IPS DF 4.7 (cell line): ENCODE data around the gene COMMD4.
"Not testable (repeated sequence)": the region's sequence is repeated elsewhere in the genome, so short reads cannot be mapped to it uniquely, and the experiment has no call there.

Source experiments
- DNase-seq: peaks from one replicate; pipeline ENCODE4 v3.0.0-alpha.2; 2013; ENCODE audit warnings: low spot score; ENCODE audit errors: extremely low read depth

The COMMD4 gene

GRCh38 chr15:75332093-75332492 lies 3.8 kb upstream of the COMMD4 start:
- not testable (repeated sequence) for DNase-seq

- not testable (repeated sequence) for DNase-seq
Observed at GRCh38 chr15:75333654-75334419, 2.0 kb upstream of the COMMD4 start.

- DNase-seq: no peak
Observed at GRCh38 chr15:75335313-75335704, 554 bp upstream of the COMMD4 start.

GRCh38 chr15:75338661-75339240 lies 2.9 kb downstream of the COMMD4 start:
- no peak for DNase-seq

- no peak for DNase-seq
Observed at GRCh38 chr15:75339531-75340240, 3.8 kb downstream of the COMMD4 start.

GRCh38 chr15:75342221-75342620 lies 6.4 kb downstream of the COMMD4 start:
- no peak for DNase-seq

- DNase-seq: not testable (repeated sequence)
Observed at GRCh38 chr15:75343953-75344352, 8.1 kb downstream of the COMMD4 start.

GRCh38 chr15:75346796-75347221 lies 10.9 kb downstream of the COMMD4 start, which contains the start of gene NEIL1:
NEIL1 (plus strand) TSS chr15:75347039; CDS start chr15:75348906, 1,867 bp downstream.
- no peak for DNase-seq

GRCh38 chr15:75347222-75348033 lies 11.6 kb downstream of the COMMD4 start:
- no peak for DNase-seq

- no peak for DNase-seq
Observed at GRCh38 chr15:75348034-75348561, 12.2 kb downstream of the COMMD4 start.

GRCh38 chr15:75348562-75349350 lies 12.9 kb downstream of the COMMD4 start:
- no peak for DNase-seq

- not testable (repeated sequence) for DNase-seq
Observed at GRCh38 chr15:75349351-75349669, 13.4 kb downstream of the COMMD4 start.

GRCh38 chr15:75349851-75350588 lies 14.2 kb downstream of the COMMD4 start:
- no peak for DNase-seq

GRCh38 chr15:75350601-75351361 lies 14.9 kb downstream of the COMMD4 start:
- no peak for DNase-seq

GRCh38 chr15:75352186-75353080 lies 16.6 kb downstream of the COMMD4 start:
- no peak for DNase-seq

GRCh38 chr15:75353604-75354003 lies 17.7 kb downstream of the COMMD4 start:
- no peak for DNase-seq

GRCh38 chr15:75354454-75354853 lies 18.6 kb downstream of the COMMD4 start:
- DNase-seq: no peak

- DNase-seq: no peak
Observed at GRCh38 chr15:75355369-75355768, 19.5 kb downstream of the COMMD4 start.
